SU-DHL-6 (cell line): ENCODE results near the gene NKX1-2.
"Not testable (repeated sequence)": the region's sequence is repeated elsewhere in the genome, so short reads cannot be mapped to it uniquely, and the experiment has no call there.

Experiments
- H2AFZ ChIP-seq: fragments of 200-600 bp; sonication (generic); 2 replicates; pipeline ENCODE4 v1.6.1; 2014; ENCODE audit warnings: low read depth, mild to moderate bottlenecking, moderate library complexity, mixed read lengths, antibody characterized with exemption, low read length; ENCODE audit not compliant: severe bottlenecking
- H3F3A ChIP-seq: fragments of 200-600 bp; shearing (Covaris generic); 2 replicates; pipeline ENCODE4 v1.6.0; 2016; ENCODE audit warnings: antibody characterized with exemption, mild to moderate bottlenecking; ENCODE audit not compliant: insufficient read depth
- H3K27ac ChIP-seq: fragments of 200-600 bp; sonication (generic); 2 replicates; pipeline ENCODE4 v1.5.1; 2016; ENCODE audit warnings: low read depth, mild to moderate bottlenecking, low read length, moderate library complexity, mixed read lengths
- H3K27me3 ChIP-seq: fragments of 200-600 bp; sonication (generic), shearing (Covaris generic); 2 replicates; pipeline ENCODE4 v1.6.0; 2014; ENCODE audit warnings: mild to moderate bottlenecking, low read length
- H3K36me3 ChIP-seq: fragments of 200-600 bp; sonication (generic); 2 replicates; pipeline ENCODE4 v1.6.1; 2014; ENCODE audit warnings: mild to moderate bottlenecking, low read length, mixed read lengths
- H3K4me2 ChIP-seq: fragments of 300-600, 200-600 bp; shearing (Covaris generic), sonication (generic); 2 replicates; pipeline ENCODE4 v1.6.0; 2014; ENCODE audit warnings: low read length, low read depth, mild to moderate bottlenecking; ENCODE audit not compliant: poor library complexity, severe bottlenecking
- H3K4me3 ChIP-seq: fragments of 200-600 bp; sonication (generic); 2 replicates; pipeline ENCODE4 v1.5.1; 2014; ENCODE audit warnings: antibody characterized with exemption, low read length, mild to moderate bottlenecking, mixed read lengths; ENCODE audit not compliant: insufficient read depth, poor library complexity, severe bottlenecking
- H3K79me2 ChIP-seq: fragments of 200-600 bp; sonication (generic); 2 replicates; pipeline ENCODE4 v1.6.1; 2014; ENCODE audit warnings: mild to moderate bottlenecking, low read length, moderate library complexity; ENCODE audit not compliant: insufficient read depth
- H3K9ac ChIP-seq: fragments of 200-600 bp; sonication (generic); 2 replicates; pipeline ENCODE4 v1.7.0; 2014; ENCODE audit warnings: mild to moderate bottlenecking, low read length
- H3K9me2 ChIP-seq: fragments of 200-600 bp; sonication (generic); replicated peaks from 2 replicates; pipeline ENCODE4 v1.6.1; 2014; ENCODE audit warnings: low read length; ENCODE audit not compliant: insufficient read depth
- H3K9me3 ChIP-seq: fragments of 200-600 bp; sonication (generic); 2 replicates; pipeline ENCODE4 v1.6.1; 2014; ENCODE audit warnings: low read length, mixed read lengths; ENCODE audit not compliant: insufficient read depth
- H4K20me1 ChIP-seq: fragments of 200-600 bp; sonication (generic); 2 replicates; pipeline ENCODE4 v1.6.1; 2014; ENCODE audit warnings: low read depth, mild to moderate bottlenecking, antibody characterized with exemption, low read length, moderate library complexity, mixed read lengths
- EZH2phosphoT487 ChIP-seq: fragments of 200-600 bp; sonication (generic), shearing (Covaris generic); conservative IDR thresholded peaks from 2 replicates; pipeline ENCODE4 v1.6.1; 2018; ENCODE audit warnings: mild to moderate bottlenecking, antibody characterized with exemption, low read length, moderate library complexity, mixed read lengths
- TF ChIP-seq, protein P1 (sequence below): fragments of 200-600 bp; sonication (generic); IDR thresholded peaks from one replicate; pipeline ENCODE4 v1.5.1; 2017; ENCODE audit warnings: antibody characterized with exemption, mild to moderate bottlenecking, low read length, moderate library complexity; ENCODE audit not compliant: insufficient read depth, poor library complexity, severe bottlenecking

Gene NKX1-2

DNA sequence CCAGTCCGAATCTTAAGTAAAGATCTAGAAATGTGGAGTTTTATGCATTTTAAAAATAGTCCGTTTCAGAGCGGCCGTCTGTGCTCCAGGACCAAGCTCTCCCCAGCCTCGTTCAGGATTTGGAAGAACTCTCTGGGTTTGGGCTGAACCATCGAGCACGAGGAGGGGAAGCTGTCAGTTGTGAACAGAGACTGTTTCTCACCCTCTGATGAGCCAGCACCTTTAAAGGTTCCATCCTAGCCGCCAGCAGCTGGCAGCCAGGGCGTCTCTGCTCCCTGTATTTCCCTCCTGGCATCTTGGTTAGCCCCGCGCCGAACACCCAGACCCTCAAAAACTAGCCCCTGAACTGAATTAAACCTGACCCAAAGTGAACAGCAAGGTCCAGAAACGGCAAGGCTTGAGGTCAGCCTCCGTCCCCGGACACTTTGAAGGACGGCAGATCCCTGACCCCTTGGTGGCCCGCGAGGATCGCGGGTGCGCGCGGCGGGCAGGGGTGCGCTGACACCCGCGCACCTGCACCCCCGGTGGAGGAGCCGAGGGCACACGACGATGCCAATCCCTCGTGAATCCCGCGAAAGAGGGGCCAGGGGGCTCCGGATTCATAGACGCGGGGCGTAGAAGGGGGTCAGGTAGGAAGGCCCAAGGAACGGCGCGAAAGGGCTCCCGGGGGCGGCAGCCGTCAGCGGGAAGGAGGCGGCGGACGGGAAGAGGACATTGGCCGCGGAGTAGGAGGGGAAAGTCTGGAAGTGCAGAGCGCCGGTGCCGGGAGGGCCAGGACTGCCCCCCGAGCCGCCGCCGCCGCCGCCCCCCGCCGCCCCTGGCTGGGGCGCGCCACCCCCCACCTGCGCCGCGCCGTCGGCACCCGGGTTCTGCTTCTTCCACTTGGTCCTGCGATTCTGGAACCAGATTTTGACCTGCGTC, 2.7 kb downstream of the NKX1-2 start:
- H2AFZ ChIP-seq, result no peak overlapping the region
- no peaks in the 10 kb centered on the region for H3F3A ChIP-seq
- H3K9ac ChIP-seq, result no peak overlapping the region
- H3K4me3 ChIP-seq, result no peak overlapping the region
- H3K27ac ChIP-seq, result no peak overlapping the region
- H3K9me2 ChIP-seq, result no peaks in the 10 kb centered on the region
- H4K20me1 ChIP-seq, result no peaks in the 10 kb centered on the region
- no peak overlapping the region for H3K4me2 ChIP-seq
- H3K79me2 ChIP-seq, result no peaks in the 10 kb centered on the region
- 0 out of 2 replicates have a peak, but pooled peaks cover 3% of the 10 kb centered on the region for H3K27me3 ChIP-seq
- no peaks in the 10 kb centered on the region for H3K36me3 ChIP-seq
- H3K9me3 ChIP-seq, result no peaks in the 10 kb centered on the region
- no peak for TF ChIP-seq EZH2phosphoT487
- TF ChIP-seq, protein P1, sequence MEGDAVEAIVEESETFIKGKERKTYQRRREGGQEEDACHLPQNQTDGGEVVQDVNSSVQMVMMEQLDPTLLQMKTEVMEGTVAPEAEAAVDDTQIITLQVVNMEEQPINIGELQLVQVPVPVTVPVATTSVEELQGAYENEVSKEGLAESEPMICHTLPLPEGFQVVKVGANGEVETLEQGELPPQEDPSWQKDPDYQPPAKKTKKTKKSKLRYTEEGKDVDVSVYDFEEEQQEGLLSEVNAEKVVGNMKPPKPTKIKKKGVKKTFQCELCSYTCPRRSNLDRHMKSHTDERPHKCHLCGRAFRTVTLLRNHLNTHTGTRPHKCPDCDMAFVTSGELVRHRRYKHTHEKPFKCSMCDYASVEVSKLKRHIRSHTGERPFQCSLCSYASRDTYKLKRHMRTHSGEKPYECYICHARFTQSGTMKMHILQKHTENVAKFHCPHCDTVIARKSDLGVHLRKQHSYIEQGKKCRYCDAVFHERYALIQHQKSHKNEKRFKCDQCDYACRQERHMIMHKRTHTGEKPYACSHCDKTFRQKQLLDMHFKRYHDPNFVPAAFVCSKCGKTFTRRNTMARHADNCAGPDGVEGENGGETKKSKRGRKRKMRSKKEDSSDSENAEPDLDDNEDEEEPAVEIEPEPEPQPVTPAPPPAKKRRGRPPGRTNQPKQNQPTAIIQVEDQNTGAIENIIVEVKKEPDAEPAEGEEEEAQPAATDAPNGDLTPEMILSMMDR, result no peak

DNA sequence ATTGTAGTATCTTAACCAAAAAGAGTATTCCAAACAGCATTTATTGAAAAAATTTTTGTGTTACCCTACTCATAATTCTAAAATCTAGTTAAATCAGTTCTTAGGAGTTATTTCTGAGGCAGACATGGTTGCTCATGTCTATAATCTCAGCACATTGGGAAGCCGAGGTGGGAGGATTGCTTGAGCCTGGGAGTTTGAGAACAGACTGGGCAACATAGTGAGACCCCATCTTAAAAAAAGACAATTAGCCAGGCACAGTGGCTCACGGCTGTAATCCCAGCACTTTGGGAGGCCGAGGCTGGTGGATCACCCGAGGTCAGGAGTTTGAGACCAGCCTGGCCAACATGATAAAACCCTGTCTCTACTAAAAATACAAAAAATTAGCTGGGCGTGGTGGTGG, 8.1 kb downstream of the NKX1-2 start:
- H3K36me3 ChIP-seq, H3K9me2 ChIP-seq, H3K79me2 ChIP-seq, H4K20me1 ChIP-seq, H3K4me2 ChIP-seq, H3K27me3 ChIP-seq, H3K9ac ChIP-seq, H3K4me3 ChIP-seq, H2AFZ ChIP-seq, H3K27ac ChIP-seq, H3K9me3 ChIP-seq, H3F3A ChIP-seq: not testable (repeated sequence)

DNA sequence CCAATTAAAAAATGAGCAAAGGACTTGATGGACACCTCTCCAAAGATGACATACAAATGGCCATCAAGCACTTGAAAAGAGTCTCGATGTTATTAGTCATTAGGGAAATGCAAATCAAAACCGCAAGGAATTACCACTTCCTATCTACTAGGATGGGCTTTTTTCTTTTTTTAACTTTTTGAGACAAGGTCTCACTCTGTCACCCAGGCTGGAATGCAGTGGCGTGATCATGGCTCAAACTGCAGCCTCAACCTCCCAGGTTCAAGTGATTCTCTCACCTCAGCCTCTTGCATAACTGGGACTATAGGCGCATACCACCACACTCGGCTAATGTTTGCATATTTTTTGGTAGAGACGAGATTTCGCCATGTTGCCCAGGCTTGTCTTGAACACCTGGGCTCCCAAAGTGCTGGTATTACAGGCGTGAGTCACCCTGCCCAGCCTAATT, 13.6 kb downstream of the NKX1-2 start:
- H3K9ac ChIP-seq, result no peak overlapping the region
- no peak overlapping the region for H3K27ac ChIP-seq
- no peak for TF ChIP-seq EZH2phosphoT487
- TF ChIP-seq, protein P1, result no peak
- H3K79me2 ChIP-seq, result no peaks in the 10 kb centered on the region
- no peaks in the 10 kb centered on the region for H3K9me3 ChIP-seq
- no peak overlapping the region for H3K4me3 ChIP-seq
- H3K27me3 ChIP-seq, result no peaks in the 10 kb centered on the region
- H4K20me1 ChIP-seq, result no peaks in the 10 kb centered on the region
- H2AFZ ChIP-seq, result no peak overlapping the region
- H3K9me2 ChIP-seq, result no peaks in the 10 kb centered on the region
- H3K36me3 ChIP-seq, result no peaks in the 10 kb centered on the region
- no peaks in the 10 kb centered on the region for H3F3A ChIP-seq
- H3K4me2 ChIP-seq, result no peak overlapping the region

DNA sequence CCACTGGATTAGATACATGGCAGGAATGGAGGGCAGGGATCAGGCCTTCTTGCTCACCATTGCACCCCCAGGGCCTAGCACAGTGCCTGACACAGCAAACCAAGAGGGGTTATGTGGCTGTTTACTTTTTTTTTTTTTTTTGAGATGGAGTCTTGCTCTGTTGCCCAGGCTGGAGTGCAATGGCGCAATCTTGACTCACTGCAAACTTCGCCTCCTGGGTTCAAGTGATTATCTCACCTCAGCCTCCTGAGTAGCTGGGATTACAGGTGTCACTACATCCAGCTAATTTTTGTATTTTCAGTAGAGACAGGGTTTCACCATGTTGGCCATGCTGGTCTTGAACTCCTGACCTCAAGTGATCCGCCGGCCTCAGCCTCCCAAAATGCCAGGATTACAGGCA, 14.2 kb downstream of the NKX1-2 start:
- not testable (repeated sequence) for H3K4me3 ChIP-seq, H3K27me3 ChIP-seq, H3K79me2 ChIP-seq, H4K20me1 ChIP-seq, H3K36me3 ChIP-seq, H3F3A ChIP-seq, H3K9me3 ChIP-seq, H3K4me2 ChIP-seq, H3K9me2 ChIP-seq, H2AFZ ChIP-seq, H3K27ac ChIP-seq, H3K9ac ChIP-seq
